SK-N-SH treated with all-trans-retinoic acid at 6 μM for 48 hours (cell line): ENCODE results near the gene NKPD1.

ENCODE experiments used
- CREB5 ChIP-seq: fragments of 250-450 bp; sonication (Bioruptor Pico); IDR thresholded peaks from 2 replicates; pipeline ENCODE4 v1.5.1; 2020; ENCODE audit warnings: low read depth, mild to moderate bottlenecking, moderate library complexity
- CSDC2 ChIP-seq: fragments of 250-450 bp; sonication (Bioruptor Pico); IDR thresholded peaks from 2 replicates; pipeline ENCODE4 v1.5.0; 2020; ENCODE audit warnings: mild to moderate bottlenecking, moderate library complexity
- CSRNP3 ChIP-seq: fragments of 250-450 bp; sonication (Bioruptor Pico); IDR thresholded peaks from 2 replicates; pipeline ENCODE4 v1.5.1; 2021; ENCODE audit warnings: mild to moderate bottlenecking, moderate library complexity
- ESRRG ChIP-seq: fragments of 250-450 bp; sonication (Bioruptor Pico); IDR thresholded peaks from 2 replicates; pipeline ENCODE4 v1.6.1; 2021; ENCODE audit warnings: mild to moderate bottlenecking
- PATZ1 ChIP-seq: fragments of 250-450 bp; sonication (Bioruptor Pico); IDR thresholded peaks from 2 replicates; pipeline ENCODE4 v1.8.0; 2020; ENCODE audit warnings: mild to moderate bottlenecking, moderate library complexity, borderline replicate concordance
- ZC3H10 ChIP-seq: fragments of 250-450 bp; sonication (Bioruptor Pico); IDR thresholded peaks from 2 replicates; pipeline ENCODE4 v1.5.1; 2021; ENCODE audit warnings: mild to moderate bottlenecking, moderate library complexity
- ZFP3 ChIP-seq: fragments of 250-450 bp; sonication (Bioruptor Pico); IDR thresholded peaks from 2 replicates; pipeline ENCODE4 v1.5.0; 2020; ENCODE audit warnings: mild to moderate bottlenecking, moderate library complexity
- ZNF565 ChIP-seq: fragments of 450-650 bp; formaldehyde crosslinking; conservative IDR thresholded peaks from 2 replicates; pipeline ENCODE4 v1.5.0; 2020; ENCODE audit warnings: low read depth, mild to moderate bottlenecking, moderate library complexity
- ZNF8 ChIP-seq: fragments of 450-650 bp; formaldehyde crosslinking; IDR thresholded peaks from 2 replicates; pipeline ENCODE4 v1.5.0; 2020; ENCODE audit warnings: mild to moderate bottlenecking, moderate library complexity

GRCh38 chr19:45144431-45145269 is 16.1 kb downstream of the NKPD1 start:
- TF ChIP-seq CSRNP3 (CRISPR knock-in tag) (no peak), PATZ1 (CRISPR knock-in tag) (no peak), ZNF565 (CRISPR knock-in tag) (no peak), ESRRG (CRISPR knock-in tag) (no peak), ZNF8 (no peak), ZC3H10 (no peak), ZFP3 (CRISPR knock-in tag) (no peak), CSDC2 (CRISPR knock-in tag) (no peak), CREB5 (no peak)
